HG03442 (cell line): ENCODE results near the gene C2CD3.
"Not testable (repeated sequence)": the region's sequence is repeated elsewhere in the genome, so short reads cannot be mapped to it uniquely, and the experiment has no call there.

Source experiments
- ATAC-seq: cut with Tn5 transposase; IDR thresholded peaks from one replicate; pipeline ENCODE4 v1.9.1; 2021; ENCODE audit warnings: mild to moderate bottlenecking, moderate library complexity; ENCODE audit not compliant: unreplicated experiment

C2CD3 gene

GRCh38 chr11:74123008-74123448, 47.8 kb downstream of the C2CD3 start:
- no peak for ATAC-seq

GRCh38 chr11:74121804-74122203, 49.0 kb downstream of the C2CD3 start:
- no peak for ATAC-seq

- not testable (repeated sequence) for ATAC-seq
Measured at GRCh38 chr11:74120260-74121035, 50.4 kb downstream of the C2CD3 start.

GRCh38 chr11:74116719-74117118, 54.1 kb downstream of the C2CD3 start:
- no peak for ATAC-seq

GRCh38 chr11:74112877-74113276, 57.9 kb downstream of the C2CD3 start:
- ATAC-seq = no peak

GRCh38 chr11:74106124-74106523, 64.7 kb downstream of the C2CD3 start:
- no peak for ATAC-seq

- no peak for ATAC-seq
Measured at GRCh38 chr11:74102321-74102720, 68.5 kb downstream of the C2CD3 start.

- ATAC-seq = no peak
Measured at GRCh38 chr11:74100735-74101134, 70.1 kb downstream of the C2CD3 start.

- ATAC-seq = no peak
Measured at GRCh38 chr11:74100231-74100630, 70.6 kb downstream of the C2CD3 start.

GRCh38 chr11:74097686-74098237, 73.0 kb downstream of the C2CD3 start:
- ATAC-seq = no peak

- ATAC-seq = no peak
Measured at GRCh38 chr11:74094393-74094792, 76.4 kb downstream of the C2CD3 start.

GRCh38 chr11:74092425-74092824, 78.4 kb downstream of the C2CD3 start:
- no peak for ATAC-seq

- no peak for ATAC-seq
Measured at GRCh38 chr11:74091549-74091948, 79.3 kb downstream of the C2CD3 start.

- ATAC-seq = no peak
Measured at GRCh38 chr11:74090701-74091100, 80.1 kb downstream of the C2CD3 start.

GRCh38 chr11:74086242-74086884, 84.4 kb downstream of the C2CD3 start:
- no peak for ATAC-seq

GRCh38 chr11:74085542-74085892, 85.3 kb downstream of the C2CD3 start:
- no peak for ATAC-seq

- ATAC-seq = no peak
Measured at GRCh38 chr11:74084796-74085541, 85.8 kb downstream of the C2CD3 start.

- not testable (repeated sequence) for ATAC-seq
Measured at GRCh38 chr11:74083927-74084326, 86.9 kb downstream of the C2CD3 start.

- ATAC-seq = no peak
Measured at GRCh38 chr11:74081428-74081827, 89.4 kb downstream of the C2CD3 start.

- ATAC-seq = no peak
Measured at GRCh38 chr11:74077193-74077592, 93.6 kb downstream of the C2CD3 start.

GRCh38 chr11:74072721-74073120, 98.1 kb downstream of the C2CD3 start:
- ATAC-seq = no peak
